CD4-positive, CD25-positive, alpha-beta regulatory T cell (primary cell): Measurements from ENCODE around the gene ENTPD2. TPM values are rescaled to one million over a fixed set of nuclear protein-coding genes. Genes with fewer than 3 reads are reported as not detected.
"Not testable (repeated sequence)": the region's sequence is repeated elsewhere in the genome, so short reads cannot be mapped to it uniquely, and the experiment has no call there.

ENCODE experiments used
- ATAC-seq, 2 donors: fragments of 150-1000 bp; cut with Tn5 transposase; one replicate each; pipeline ENCODE4 v1.10.0; 2021; ENCODE audit warnings: low read depth in 2 of 2, moderate number of reproducible peaks in 2 of 2, moderate library complexity in 1 of 2
- DNase-seq, 3 donors: peaks; one replicate each; pipeline versions ENCODE4 v3.0.0 to v3.0.0-alpha.2; 2012 to 2022; ENCODE audit warnings: mixed read lengths in 1 of 3
- H3K27ac ChIP-seq: one replicate; pipeline ENCODE4 v1.7.0; 2013; ENCODE audit warnings: mild to moderate bottlenecking, low read length; ENCODE audit not compliant: insufficient read depth, poor library complexity, severe bottlenecking
- H3K27me3 ChIP-seq: one replicate; pipeline ENCODE4 v1.7.0; 2013; ENCODE audit warnings: low read length; ENCODE audit not compliant: control insufficient read depth, insufficient read depth
- H3K36me3 ChIP-seq: one replicate; pipeline ENCODE4 v1.7.0; 2013; ENCODE audit warnings: mild to moderate bottlenecking, low read length, moderate library complexity; ENCODE audit not compliant: control insufficient read depth, insufficient read depth
- H3K4me1 ChIP-seq: 2 replicates; pipeline ENCODE4 v1.7.0; 2013; ENCODE audit warnings: mild to moderate bottlenecking, low read length; ENCODE audit not compliant: insufficient read depth, control insufficient read depth, poor library complexity, severe bottlenecking
- H3K4me3 ChIP-seq: one replicate; pipeline ENCODE4 v1.7.0; 2013; ENCODE audit warnings: low read depth, mild to moderate bottlenecking, low read length, moderate library complexity
- H3K9me3 ChIP-seq, 2 experiments: 1 replicate in 1 of 2; 2 replicates in 1 of 2; pipeline ENCODE4 v1.7.0; 2013; ENCODE audit warnings: low read length in 2 of 2, mild to moderate bottlenecking in 1 of 2, moderate library complexity in 1 of 2; ENCODE audit not compliant: control insufficient read depth in 2 of 2
- H3K27ac Mint-ChIP-seq, 3 donors: one replicate each; pipeline ENCODE4 v1.8.0; 2020 to 2022; ENCODE audit warnings: mild to moderate bottlenecking in 3 of 3, mixed read lengths in 3 of 3, moderate library complexity in 2 of 3
- H3K27me3 Mint-ChIP-seq: one replicate; pipeline ENCODE4 v1.8.0; 2022; ENCODE audit warnings: mild to moderate bottlenecking, mixed read lengths
- H3K36me3 Mint-ChIP-seq: one replicate; pipeline ENCODE4 v1.8.0; 2020; ENCODE audit warnings: mixed read lengths
- H3K4me1 Mint-ChIP-seq, 4 donors: one replicate each; pipeline ENCODE4 v1.8.0; 2020 to 2022; ENCODE audit warnings: mixed read lengths in 4 of 4, mild to moderate bottlenecking in 1 of 4
- H3K4me3 Mint-ChIP-seq, 4 donors: one replicate each; pipeline ENCODE4 v1.8.0; 2020 to 2022; ENCODE audit warnings: mild to moderate bottlenecking in 4 of 4, mixed read lengths in 4 of 4, moderate library complexity in 3 of 4
- H3K9me3 Mint-ChIP-seq, 7 donors: one replicate each; pipeline ENCODE4 v1.8.0; 2020 to 2022; ENCODE audit warnings: mixed read lengths in 7 of 7, mild to moderate bottlenecking in 3 of 7, moderate library complexity in 2 of 7
- polyA plus RNA-seq, 4 donors: library from polyadenylated mRNA; unstranded; fragments of 300-500 nt; fragmentation: Illumina TruSeq; gene quantifications; one replicate each; pipeline ENCODE4 v1.2.3, GENCODE V29; 2021
- total RNA-seq: library from RNA; stranded (reverse); gene quantifications from one replicate; pipeline ENCODE4 v1.2.3, GENCODE V29; 2022

The ENTPD2 gene
- total and polyA plus RNA-seq, 5 donors from 2014 or later = not detected

DNA sequence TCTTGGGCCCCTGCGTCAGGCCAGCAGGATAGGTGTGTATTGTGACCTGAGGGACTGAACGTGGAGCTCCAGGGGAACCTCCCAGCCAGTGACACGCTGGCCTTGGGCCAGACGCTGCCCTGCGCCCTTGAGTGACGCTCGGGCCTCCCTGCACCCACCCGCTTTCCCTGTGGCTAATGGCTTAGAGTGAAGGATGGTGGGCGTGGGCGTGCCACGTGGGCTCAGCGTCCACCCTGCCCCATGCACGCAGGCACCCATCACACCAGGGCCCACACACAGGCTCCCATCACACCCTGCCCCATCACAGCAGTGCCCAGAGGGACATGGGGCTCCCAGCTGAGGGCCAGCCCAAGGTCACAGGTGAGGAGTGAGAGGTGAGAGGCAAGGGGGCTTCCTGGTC, 16.8 kb downstream of the ENTPD2 start:
- peaks cover 32% of the 10 kb centered on the region for H3K4me1 ChIP-seq
- no peak overlapping the region for H3K27ac ChIP-seq
- Mint-ChIP-seq H3K9me3 (no peaks in the 10 kb centered on the region), H3K4me1 (peaks cover 0 to 25% (median 13%) of the 10 kb centered on the region in 4 donors), H3K36me3 (no peaks in the 10 kb centered on the region), H3K27ac (no peak overlapping the region), H3K27me3 (no peaks in the 10 kb centered on the region), H3K4me3 (no peak overlapping the region)
- ATAC-seq = no peak
- no peaks in the 10 kb centered on the region for H3K36me3 ChIP-seq
- no peak overlapping the region for H3K4me3 ChIP-seq
- no peaks in the 10 kb centered on the region for H3K27me3 ChIP-seq
- no peak for DNase-seq
- no peaks in the 10 kb centered on the region for H3K9me3 ChIP-seq

GRCh38 chr9:137035937-137036336, 17.9 kb downstream of the ENTPD2 start:
- Mint-ChIP-seq H3K36me3 (no peaks in the 10 kb centered on the region), H3K9me3 (no peaks in the 10 kb centered on the region), H3K27me3 (no peaks in the 10 kb centered on the region), H3K4me1 (peaks cover 0 to 31% (median 16%) of the 10 kb centered on the region in 4 donors), H3K27ac (no peak overlapping the region), H3K4me3 (no peak overlapping the region)
- no peak overlapping the region for H3K4me3 ChIP-seq
- ATAC-seq (no peak), DNase-seq (no peak)
- no peaks in the 10 kb centered on the region for H3K9me3 ChIP-seq
- H3K36me3 ChIP-seq = no peaks in the 10 kb centered on the region
- H3K4me1 ChIP-seq = peaks cover 43% of the 10 kb centered on the region
- no peaks in the 10 kb centered on the region for H3K27me3 ChIP-seq
- no peak overlapping the region for H3K27ac ChIP-seq

- H3K27me3 ChIP-seq = no peaks in the 10 kb centered on the region
- Mint-ChIP-seq H3K36me3 (no peaks in the 10 kb centered on the region), H3K27ac (peak overlapping the region in 2 of 3 donors; percentile 35 to 79), H3K27me3 (no peaks in the 10 kb centered on the region), H3K4me3 (peak overlapping the region in 2 of 4 donors; percentile 91 to 94), H3K4me1 (peaks cover 0 to 36% (median 19%) of the 10 kb centered on the region in 4 donors), H3K9me3 (no peaks in the 10 kb centered on the region)
- no peak for ATAC-seq
- no peak overlapping the region for H3K4me3 ChIP-seq
- H3K27ac ChIP-seq = no peak overlapping the region
- no peak for DNase-seq
- no peaks in the 10 kb centered on the region for H3K36me3 ChIP-seq
- H3K9me3 ChIP-seq = no peaks in the 10 kb centered on the region
- H3K4me1 ChIP-seq = peaks cover 48% of the 10 kb centered on the region
Observed at GRCh38 chr9:137035507-137035834, 18.4 kb downstream of the ENTPD2 start.

- ATAC-seq = peak; percentile 80 to 86
- H3K4me3 ChIP-seq = peak overlapping the region; percentile 37
- H3K36me3 ChIP-seq = no peaks in the 10 kb centered on the region
- DNase-seq = peak; percentile 79 to 95 (median 86)
- Mint-ChIP-seq H3K9me3 (no peaks in the 10 kb centered on the region), H3K27me3 (no peaks in the 10 kb centered on the region), H3K4me1 (peaks cover 0 to 38% (median 20%) of the 10 kb centered on the region in 4 donors), H3K27ac (peak overlapping the region in 2 of 3 donors; percentile 35 to 94), H3K36me3 (no peaks in the 10 kb centered on the region), H3K4me3 (peak overlapping the region; percentile 78 to 94 (median 86))
- H3K27ac ChIP-seq = peak overlapping the region; percentile 82
- no peaks in the 10 kb centered on the region for H3K27me3 ChIP-seq
- H3K9me3 ChIP-seq = no peaks in the 10 kb centered on the region
- H3K4me1 ChIP-seq = peaks cover 53% of the 10 kb centered on the region
Observed at GRCh38 chr9:137034709-137035506, 19.0 kb downstream of the ENTPD2 start.

DNA sequence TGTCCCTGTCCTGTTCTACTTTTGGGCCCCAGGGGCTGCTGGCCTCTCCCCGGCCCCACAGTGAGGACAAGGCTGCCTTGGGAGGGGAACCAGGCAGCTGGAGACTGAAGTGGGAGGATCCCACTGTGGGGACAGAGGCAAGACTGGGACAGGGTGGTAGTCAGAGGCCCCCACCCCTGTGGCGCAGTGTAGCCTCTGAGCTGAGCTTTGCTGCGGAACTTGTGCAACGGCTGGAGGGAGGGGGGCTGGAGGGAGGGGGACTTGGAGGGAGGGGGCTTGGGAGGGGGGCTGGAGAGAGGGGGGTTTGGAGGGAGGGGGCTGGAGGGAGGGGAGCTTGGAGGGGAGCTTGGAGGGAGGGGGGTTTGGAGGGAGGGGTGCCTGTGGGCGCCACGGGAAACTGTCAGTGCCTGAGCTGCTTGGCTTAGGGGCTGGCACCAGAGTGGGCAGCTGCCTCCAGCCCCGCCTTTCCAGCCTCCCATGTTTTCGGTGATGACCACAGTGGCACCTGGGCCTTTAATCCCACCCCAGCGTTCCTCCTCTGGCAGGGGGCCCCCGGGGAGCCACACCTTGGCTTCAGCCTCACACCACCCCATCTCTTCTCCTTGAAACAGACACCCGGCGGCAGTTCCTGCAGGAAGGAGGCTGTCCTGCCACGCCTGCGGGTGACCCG, 19.7 kb downstream of the ENTPD2 start:
- peaks cover 61% of the 10 kb centered on the region for H3K4me1 ChIP-seq
- Mint-ChIP-seq H3K27ac (peak overlapping the region in 1 of 3 donors; percentile 94), H3K36me3 (no peaks in the 10 kb centered on the region), H3K27me3 (no peaks in the 10 kb centered on the region), H3K4me1 (peaks cover 0 to 45% (median 23%) of the 10 kb centered on the region in 4 donors), H3K9me3 (no peaks in the 10 kb centered on the region), H3K4me3 (peak overlapping the region; percentile 81 to 97 (median 88))
- H3K4me3 ChIP-seq = no peak overlapping the region
- no peaks in the 10 kb centered on the region for H3K9me3 ChIP-seq
- DNase-seq (no peak), ATAC-seq (no peak)
- H3K27me3 ChIP-seq = no peaks in the 10 kb centered on the region
- peak overlapping the region; percentile 82 for H3K27ac ChIP-seq
- H3K36me3 ChIP-seq = no peaks in the 10 kb centered on the region

- not testable (repeated sequence) for H3K36me3 ChIP-seq, H3K9me3 ChIP-seq, ATAC-seq, H3K27me3 ChIP-seq, H3K36me3 Mint-ChIP-seq, H3K9me3 Mint-ChIP-seq, DNase-seq, H3K27me3 Mint-ChIP-seq
- H3K4me3 ChIP-seq = peak overlapping the region; percentile 35
- H3K4me1 ChIP-seq = peaks cover 67% of the 10 kb centered on the region
- Mint-ChIP-seq H3K27ac (peak overlapping the region; percentile 62 to 83 (median 76)), H3K4me1 (peaks cover 0 to 52% (median 23%) of the 10 kb centered on the region in 4 donors), H3K4me3 (peak overlapping the region; percentile 76 to 97 (median 88))
- H3K27ac ChIP-seq = peak overlapping the region; percentile 74
Observed at GRCh38 chr9:137033481-137033880, 20.4 kb downstream of the ENTPD2 start.

- H3K27me3 ChIP-seq = no peaks in the 10 kb centered on the region
- no peaks in the 10 kb centered on the region for H3K9me3 ChIP-seq
- peak overlapping the region; percentile 74 for H3K27ac ChIP-seq
- Mint-ChIP-seq H3K27ac (peak overlapping the region in 2 of 3 donors; percentile 62 to 76), H3K27me3 (no peaks in the 10 kb centered on the region), H3K4me1 (peaks cover 0 to 52% (median 23%) of the 10 kb centered on the region in 4 donors), H3K4me3 (peak overlapping the region; percentile 76 to 97 (median 88)), H3K9me3 (no peaks in the 10 kb centered on the region), H3K36me3 (no peaks in the 10 kb centered on the region)
- H3K4me3 ChIP-seq = peak overlapping the region; percentile 26
- peak in 1 of 3 donors; percentile 27 for DNase-seq
- ATAC-seq = no peak
- H3K36me3 ChIP-seq = no peaks in the 10 kb centered on the region
- H3K4me1 ChIP-seq = peaks cover 68% of the 10 kb centered on the region
Observed at GRCh38 chr9:137032858-137033257, 21.0 kb downstream of the ENTPD2 start.
